Measurements from ENCODE around the gene MRPL58.
"Not testable (repeated sequence)": the region's sequence is repeated elsewhere in the genome, so short reads cannot be mapped to it uniquely, and the experiment has no call there.

Gene MRPL58

DNA sequence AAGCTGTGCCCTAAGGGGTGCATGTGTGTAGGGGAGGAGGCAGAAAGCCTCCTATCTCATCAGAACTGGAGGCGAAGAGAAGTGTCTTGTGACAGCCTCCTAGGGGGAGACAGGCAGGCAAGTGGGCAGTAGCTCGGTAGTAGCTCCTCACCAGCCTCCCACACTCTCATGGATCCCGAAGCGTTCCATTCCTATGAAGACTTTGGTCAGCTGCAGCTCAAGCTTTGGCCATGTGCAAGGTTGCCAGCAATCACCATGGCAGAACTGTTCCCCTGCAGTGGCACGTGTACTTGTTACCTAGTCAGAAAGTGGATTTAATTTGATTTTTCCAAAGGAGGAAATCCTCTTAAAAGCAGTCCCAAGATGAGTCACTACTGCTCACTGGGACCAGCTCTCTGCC, 6.7 kb downstream of the MRPL58 start:
- no peak for DNase-seq (ENCODE audit: low read depth)

DNA sequence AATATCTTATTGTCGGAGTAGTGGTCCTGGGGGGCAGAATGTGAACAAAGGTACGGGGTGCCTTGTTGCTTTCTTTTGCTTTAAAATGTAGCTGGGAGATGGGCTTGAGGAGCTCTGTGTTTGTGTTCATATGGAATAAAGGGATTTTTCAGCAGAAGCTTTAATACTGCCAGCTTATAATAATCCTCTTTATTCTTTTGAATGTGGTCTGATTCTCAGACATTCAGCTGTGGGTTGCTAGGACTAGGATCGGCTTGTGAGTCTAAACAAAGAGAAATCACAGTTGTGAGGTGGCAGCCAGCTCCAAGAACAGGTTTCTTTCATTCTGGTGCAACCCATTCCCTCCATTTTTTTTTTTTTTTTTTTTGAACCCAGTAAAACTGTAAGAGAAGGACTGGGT, 7.2 kb downstream of the MRPL58 start:
- DNase-seq (ENCODE audit: low read depth): no peak

DNA sequence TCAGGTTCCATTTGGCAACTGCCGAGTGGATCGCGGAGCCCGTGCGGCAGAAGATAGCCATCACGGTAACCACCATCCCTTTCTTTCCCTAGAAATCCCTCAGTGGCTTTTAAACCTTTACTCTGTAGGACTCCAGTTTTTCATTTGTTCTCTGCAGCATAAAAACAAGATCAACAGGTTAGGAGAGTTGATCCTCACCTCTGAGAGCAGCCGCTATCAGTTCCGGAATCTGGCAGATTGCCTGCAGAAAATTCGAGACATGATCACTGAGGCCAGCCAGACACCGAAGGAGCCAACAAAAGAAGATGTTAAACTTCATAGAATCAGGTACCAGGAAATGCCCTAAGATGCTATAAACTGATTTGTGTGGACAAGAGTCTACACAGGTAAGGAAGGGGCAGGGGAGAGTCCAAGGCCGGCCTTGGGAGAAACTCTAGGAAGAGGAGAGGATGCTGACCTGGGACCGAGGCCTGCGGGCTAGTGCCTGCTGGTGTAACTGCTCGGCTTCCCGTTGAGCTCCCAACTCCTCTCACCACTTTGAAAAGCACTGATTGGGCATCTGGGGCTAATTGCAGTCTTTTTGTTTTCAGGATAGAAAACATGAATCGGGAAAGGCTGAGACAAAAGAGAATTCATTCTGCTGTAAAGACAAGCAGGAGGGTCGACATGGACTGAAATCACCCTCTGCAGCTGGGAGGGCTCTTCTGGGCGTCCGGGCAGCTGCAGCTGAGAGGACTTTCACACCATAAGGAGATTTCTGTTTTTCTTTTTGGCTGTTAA, 8.1 kb downstream of the MRPL58 start:
- DNase-seq (ENCODE audit: low read depth): no peak

DNA sequence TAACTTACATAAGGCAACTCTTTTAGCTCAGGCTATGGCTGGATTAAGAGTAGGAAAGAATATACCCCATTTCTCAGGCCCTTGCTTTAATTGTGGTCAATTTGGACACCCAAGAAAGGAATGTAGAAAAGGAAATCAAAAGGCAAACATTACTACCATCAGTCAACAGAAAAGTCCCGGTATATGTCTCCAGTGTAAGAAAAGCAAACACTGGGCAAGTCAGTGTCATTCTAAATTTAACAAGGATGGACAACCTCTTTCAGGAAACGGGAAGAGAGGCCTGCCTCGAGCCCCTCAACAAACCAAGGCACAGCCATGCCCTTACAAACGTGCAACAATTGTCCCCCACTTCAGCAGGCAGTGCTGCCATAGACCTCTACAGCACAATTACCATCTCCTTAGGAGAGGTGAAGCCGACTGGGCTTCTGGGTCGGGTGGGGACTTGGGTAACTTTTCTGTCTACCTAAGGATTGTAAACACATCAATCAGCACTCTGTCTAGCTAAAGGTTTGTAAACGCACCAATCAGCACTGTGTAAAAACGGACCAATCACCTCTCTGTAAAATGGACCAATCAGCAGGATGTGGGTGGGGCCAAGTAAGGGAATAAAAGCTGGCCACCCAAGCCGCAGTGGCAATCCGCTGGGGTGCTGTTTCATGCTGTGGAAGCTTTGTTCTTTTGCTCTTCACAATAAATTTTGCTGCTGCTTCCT, 12.4 kb downstream of the MRPL58 start:
- no peak for DNase-seq (ENCODE audit: low read depth)

DNA sequence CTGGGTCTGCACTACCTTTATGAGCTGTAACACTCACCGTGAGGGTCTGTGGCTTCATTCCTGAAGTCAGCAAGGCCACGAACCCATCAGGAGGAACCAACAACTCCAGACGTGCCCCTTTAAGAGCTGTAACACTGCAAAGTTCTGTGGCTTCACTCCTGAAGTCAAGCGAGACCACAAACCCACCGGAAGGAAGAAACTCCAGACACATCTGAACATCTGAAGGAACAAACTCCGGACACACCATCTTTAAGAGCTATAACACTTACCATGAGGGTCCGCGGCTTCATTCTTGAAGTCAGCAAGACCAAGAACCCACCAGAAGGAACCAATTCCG, 12.9 kb downstream of the MRPL58 start:
- DNase-seq (ENCODE audit: low read depth): not testable (repeated sequence)

DNA sequence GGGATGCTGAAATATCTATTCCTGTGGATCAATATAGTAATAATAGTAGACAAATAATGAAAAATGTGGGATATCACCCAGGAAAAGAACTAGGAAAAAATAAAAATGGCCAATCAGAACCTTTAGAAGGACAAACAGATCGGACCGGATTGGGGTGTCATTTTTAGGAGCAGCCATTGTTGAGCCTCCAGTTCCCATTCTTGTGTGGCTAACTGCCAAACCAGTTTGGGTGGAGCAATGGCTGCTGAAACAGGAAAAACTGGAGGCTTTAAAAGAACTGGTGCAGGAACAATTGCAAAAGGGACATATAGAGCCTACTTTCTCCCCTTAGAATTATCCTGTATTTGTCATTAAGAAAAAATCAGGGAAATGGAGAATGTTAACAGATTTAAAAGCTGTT, 14.2 kb downstream of the MRPL58 start:
- DNase-seq (ENCODE audit: low read depth): not testable (repeated sequence)

DNA sequence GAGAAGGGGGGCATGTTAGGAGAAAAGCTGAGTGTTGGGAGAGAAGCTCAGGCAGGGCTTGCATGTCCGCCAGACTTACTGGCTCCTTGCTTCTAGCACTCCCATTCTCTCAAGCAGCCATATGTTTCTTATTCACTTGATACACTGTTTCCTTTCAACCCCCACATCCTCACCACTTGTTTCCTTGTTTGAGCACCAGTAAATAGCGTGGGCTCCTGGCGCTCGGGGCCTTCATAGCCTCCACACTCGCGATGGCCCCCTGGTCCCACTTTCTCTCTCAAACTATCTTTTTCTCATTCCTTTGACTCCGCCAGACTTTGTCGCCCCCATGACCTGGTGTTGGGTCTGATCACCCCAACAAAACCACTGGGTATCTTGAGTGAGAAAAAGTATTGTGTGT, 17.7 kb downstream of the MRPL58 start:
- no peak for DNase-seq (ENCODE audit: low read depth)

DNA sequence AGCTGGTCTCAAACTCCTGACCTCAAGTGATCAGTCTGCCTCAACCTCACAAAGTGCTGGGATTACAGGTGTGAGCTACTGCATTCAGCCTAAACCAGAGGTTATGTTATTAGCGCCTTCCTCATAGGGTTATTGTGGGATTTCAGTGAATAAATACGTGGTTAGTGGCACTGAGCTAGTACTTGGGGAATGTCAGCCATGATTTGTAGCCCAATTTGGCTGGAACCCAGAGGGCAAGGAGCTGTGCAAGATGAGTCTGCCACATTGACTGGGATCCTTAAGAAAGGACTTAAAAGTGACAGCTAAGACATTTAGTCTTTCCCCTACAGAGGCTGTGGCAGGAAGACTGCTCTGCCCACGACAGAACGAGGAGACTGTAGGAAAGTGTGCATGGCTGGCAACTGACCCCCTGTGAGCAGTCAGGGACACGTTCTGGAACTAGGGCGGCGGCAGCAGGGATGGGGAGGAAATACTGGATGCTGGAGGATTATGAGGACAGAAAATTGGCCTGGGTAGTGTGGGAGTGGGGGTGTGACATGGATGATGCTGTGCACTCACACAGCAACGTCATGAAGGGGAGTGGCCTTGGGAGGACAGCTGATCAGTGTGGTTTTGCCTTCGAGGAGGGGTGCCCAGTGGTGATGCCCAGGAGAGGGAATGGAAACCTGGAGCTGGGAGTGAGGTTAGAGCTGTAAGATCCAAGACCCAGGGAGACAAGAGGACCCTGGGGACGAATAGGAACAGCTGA, 19.7 kb downstream of the MRPL58 start:
- DNase-seq (ENCODE audit: low read depth): no peak

DNA sequence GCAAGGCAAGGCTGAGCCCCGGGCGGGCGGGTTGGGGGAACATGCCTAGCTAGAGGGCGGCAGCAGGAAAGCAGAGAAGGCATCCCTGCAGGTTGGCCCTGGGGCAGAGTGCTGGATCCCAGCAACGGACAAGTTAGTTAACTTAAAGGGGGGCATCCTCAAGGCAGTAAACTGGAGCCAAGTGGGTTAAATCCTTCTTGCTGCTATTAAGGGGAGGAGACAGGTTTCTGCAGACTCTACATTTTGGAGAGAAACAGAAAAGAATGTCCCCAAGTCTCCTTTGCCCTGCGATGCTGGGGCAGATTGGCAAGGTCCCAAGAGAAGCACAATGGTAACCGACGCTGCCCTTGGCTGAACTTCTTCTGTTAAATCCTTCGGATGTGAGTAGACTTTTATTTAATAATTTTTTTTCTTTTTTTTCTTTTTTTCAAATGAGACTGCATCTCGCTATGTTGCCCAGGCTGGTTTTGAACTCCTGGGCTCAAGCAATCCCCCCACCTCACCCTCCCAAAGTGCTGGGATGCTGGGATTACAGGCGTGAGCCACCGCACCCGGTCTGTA, 20.3 kb downstream of the MRPL58 start:
- no peak for DNase-seq (ENCODE audit: low read depth)

DNA sequence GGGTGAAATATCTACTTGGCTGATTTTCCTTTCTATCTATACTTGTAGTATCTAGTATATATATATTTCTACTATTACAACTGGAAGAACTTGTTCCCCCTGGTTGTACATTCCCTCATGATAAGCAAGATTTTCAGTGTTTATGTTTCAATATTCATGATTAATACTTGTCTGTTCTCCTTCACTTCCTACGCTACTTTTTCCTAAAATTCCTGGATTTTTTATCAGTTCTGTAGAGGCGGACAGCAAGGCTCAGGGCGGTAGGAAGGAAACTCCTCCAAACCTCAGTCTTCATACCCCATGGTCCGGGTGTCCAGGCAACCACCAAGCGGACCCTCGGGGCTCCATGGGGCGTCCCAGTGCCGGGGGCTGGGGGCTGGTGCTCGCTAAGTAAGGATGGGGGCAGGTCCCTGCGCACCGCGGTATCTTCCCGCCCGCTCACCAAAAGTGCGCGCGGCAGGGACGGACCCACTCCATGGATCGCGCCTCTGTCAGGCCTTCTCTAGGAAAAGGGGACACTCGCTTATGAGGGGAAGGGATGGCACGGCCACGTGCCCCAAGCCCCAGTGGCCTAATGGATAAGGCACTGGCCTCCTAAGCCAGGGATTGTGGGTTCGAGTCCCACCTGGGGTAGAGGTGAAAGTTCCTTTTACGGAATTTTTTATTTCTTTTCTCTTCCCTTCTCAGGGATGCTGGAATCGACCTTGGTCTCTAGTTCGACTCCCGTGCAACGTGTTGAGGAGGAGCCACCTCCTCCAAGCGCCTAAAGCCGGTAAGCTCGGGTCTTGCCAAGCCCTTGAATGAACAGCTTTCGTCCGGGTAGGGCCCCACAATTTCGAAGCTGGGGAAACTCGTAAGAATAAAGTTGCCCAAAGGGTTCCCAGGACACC, 21.1 kb downstream of the MRPL58 start:
- peak; percentile 92 for DNase-seq (ENCODE audit: low read depth)

DNA sequence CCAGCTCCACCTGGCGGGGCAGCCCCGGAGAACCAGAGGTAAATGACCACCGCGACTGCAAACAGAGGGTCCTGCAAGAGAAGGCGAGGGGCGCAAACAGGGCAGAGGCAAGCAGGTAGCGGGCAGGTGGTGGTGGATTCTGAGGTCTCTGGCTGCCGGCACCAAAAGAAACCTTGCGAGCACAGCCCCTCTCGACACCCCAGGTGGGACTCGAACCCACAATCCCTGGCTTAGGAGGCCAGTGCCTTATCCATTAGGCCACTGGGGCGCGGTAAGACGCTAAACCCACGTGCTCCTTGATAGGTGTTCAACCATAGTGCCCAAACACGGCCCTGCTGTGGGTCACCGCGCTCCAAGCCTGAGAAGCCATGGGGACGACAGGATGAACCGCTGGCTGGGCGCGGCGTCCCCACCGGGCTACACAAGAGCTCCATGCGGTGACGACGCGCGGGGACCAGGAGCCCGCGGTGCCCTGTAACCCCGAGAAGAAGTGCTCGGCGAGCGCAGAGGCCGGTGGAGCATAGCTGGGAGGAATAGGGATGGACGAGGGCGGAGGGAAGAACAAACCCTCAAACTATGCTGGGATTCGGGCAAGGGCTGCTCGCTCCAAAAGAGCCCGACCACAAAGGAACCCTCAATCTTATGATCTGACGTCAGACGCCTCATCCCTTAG, 21.9 kb downstream of the MRPL58 start:
- peak; percentile 92 for DNase-seq (ENCODE audit: low read depth)

DNA sequence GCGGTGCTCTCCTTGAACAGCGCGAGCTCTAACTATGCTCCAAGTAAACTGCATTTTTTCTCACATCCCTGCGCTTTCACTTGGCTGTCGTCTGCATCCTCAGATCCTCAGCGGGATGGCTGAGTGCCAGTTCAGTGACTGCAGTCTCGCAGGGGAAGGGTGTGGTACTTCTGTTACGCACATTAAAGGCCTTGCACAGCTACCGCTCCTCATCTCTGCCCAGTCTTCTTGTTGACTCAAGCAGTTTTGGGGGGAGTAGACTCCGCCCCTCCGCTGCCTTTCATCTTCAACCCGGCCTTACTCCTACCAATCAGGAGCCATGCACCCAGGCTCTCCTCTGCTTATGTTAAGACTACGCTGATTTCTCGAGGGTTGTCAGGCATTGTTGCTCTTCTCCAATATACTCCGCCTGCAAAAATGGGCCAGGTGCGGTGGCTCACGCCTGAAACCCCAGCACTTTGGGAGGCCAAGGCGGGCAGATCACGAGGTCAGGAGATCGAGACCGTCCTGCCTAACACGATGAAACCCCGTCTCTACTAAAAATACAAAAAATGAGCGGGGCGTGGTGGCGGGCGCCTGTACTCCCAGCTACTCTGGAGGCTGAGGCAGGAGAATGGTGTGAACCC, 24.3 kb downstream of the MRPL58 start:
- no peak for DNase-seq (ENCODE audit: low read depth)

DNA sequence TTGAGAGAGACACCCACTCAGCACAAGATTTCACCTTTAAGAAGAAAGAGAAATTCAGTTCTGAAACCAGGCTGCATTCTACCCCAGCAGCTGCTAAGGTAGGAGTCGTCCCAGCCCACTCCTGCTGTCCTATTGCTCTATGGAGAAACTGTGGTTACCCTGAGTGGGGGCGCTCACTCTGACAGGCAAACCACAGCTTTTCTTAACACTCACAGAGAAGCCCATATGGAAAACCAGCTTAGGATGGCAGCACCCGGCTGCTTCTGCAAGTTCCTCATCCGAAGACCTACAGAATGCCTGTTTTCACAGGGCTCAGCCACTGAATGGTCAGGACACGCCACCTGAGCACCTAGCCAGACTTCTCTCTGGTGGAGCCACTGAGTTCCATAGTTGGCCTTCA, 26.8 kb downstream of the MRPL58 start:
- no peak for DNase-seq (ENCODE audit: low read depth)

DNA sequence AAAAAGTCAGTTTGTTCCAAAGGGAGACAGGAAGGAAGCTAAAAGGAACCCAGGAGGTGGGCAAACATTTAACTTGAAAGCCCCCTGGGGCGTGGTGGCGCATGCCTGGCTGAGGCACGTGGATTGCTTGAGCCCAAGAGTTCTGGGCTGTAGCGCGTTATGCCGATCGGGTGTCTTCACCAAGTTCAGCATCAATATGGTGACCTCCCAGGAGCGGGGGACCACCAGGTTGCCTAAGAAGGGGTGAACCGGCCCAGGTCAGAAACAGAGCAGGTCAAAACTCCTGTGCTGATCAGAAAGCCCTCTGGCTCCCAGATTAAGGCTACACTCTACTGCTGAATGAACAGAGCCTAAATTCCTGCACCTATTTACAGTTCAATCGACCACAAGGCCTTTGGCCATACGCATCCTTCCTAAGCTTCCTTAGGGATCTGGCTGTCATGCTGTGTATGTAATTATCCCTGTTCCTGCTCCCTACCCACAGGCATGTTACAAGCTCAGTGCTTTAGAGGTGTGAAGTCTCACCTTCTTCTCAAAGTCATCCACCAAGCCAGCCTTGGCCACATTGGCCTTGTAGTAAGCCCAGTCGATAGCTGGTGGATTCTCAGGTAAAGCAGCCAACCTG, 29.3 kb downstream of the MRPL58 start:
- DNase-seq (ENCODE audit: low read depth): no peak

DNA sequence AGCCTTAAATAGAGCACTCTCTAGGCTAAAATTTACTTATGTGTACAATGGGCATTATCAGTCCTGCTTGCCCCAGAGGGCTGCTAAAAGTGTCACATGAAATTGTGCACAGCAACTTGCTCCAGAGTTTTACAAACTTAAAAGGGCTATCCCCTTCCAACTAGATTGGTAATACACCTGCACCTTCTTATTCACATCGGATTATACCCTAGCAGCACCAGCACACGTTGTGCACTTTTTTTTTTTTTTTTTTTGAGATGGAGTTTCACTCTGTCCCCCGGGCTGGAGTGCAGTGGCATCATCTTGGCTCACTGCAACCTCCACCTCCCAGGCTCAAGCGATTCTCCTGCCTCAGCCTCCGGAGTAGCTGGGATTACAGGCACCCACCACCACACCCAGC, 31.3 kb downstream of the MRPL58 start:
- DNase-seq (ENCODE audit: low read depth): not testable (repeated sequence)

DNA sequence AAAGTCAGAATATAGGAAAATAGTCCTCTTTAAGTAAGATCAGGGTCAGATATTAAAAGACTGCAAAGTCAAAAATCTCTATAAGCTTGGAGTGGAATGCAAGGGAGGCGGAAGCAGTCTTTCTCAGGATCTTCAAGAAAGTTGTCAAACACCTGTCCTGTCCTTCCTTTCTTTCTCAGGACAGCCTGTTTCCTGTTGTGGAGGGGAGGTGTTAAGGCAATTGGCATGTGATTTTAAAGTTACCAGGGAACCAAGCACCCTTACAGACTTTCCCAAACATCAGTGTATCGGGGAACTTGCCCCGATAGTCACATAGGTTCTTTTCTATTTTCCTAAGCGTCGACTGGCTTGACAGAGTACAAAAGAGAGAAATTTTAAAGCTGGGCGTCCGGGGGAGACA, 32.2 kb downstream of the MRPL58 start:
- no peak for DNase-seq (ENCODE audit: low read depth)

DNA sequence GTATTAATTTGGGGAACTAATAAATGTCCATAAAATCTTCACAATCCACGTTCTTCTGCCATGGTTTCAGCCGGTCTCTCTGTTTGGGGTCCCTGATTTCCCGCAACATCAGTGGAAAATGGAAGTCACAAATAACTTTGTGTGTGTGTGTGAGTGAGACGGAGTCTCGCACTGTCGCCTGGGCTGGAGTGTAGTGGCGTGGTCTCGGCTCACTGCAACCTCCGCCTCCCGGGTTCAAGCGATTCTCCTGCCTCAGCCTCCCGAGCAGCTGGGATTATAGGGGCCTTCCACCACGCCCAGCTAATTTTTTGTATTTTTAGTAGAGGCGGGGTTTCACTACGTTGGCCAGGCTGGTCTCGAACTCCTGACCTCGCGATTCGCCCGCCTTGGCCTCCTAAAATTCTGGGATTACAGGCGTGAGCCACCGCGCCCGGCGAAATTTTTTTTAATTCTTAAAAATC, 33.5 kb downstream of the MRPL58 start:
- DNase-seq (ENCODE audit: low read depth): not testable (repeated sequence)

DNA sequence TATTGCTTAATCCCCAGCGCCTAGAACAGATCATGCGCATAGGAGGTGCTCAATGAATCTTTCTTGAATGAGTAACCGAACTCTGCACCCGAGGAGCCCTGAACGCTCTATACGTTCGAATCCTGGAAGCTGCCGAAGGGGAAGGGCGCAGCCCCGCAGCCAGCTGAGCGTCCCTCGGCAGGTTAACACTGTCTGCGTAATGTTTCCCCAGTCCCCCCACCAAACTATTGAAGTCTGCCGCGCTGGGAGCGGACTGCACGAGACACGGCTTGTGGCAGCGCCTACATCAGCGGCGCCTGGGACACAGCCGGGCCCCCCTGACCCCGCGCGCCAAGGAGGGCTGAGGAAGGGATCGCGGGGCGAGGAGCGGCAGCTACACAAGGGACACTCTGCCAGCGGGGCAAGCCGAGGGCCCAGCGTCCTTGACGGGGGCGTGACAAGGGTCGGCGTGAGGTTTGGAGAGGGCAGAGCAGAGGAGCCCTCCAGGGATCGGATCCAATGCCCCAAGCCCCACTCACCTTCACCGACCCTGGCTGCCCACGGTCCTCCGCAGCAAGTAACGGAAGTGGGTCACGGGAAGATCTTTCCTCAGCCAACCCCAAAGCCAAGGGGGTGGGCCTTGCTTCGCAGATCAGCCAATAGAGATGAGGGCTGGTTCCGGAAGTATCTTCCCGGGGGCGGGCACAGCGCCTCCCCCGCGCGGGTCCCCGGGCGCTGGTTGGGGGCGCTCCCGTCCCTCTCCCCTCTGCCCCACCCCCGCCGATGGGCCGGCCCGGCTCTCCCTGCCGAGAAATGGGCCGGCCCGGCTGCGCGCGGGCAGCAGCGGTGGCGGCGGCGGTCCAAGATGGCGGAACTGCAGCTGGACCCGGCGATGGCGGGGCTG, 34.2 kb downstream of the MRPL58 start, which contains the start of the genes ATP5PD and KCTD2:
Gene ATP5PD (minus strand): TSS at position 563 of the 883 bp plus-strand sequence. CDS start 4,319 bp downstream, outside the sequence.
Gene KCTD2 (plus strand): TSS at position 819 of the 883 bp plus-strand sequence. CDS start 26 bp downstream, at position 845.
- DNase-seq (ENCODE audit: low read depth): peak; percentile 89
